ENCODE measurements around the gene OPTN. TPM values are rescaled to one million over a fixed set of nuclear protein-coding genes. Genes with fewer than 3 reads are reported as not detected.
A peak's percentile ranks its signal among the peaks of the same experiment; 100 is the strongest.

OPTN gene
- total and polyA plus RNA-seq, 4 donors = 23.0 to 45.6 (median 37.7) TPM

GRCh38 chr10:13184730-13185514, 85.0 kb downstream of the OPTN start:
- 75 to 86% methylated on average over 5 of the region's 5 CpGs for WGBS, 2 donors
- H3K27me3 ChIP-seq (ENCODE audit: control insufficient read depth in 3 of 3, insufficient read depth in 3 of 3, low read length in 2 of 3) = no peaks in the 10 kb centered on the region
- no peak overlapping the region for H3K9ac ChIP-seq (ENCODE audit: insufficient read depth in 1 of 2, low read length in 2 of 2)
- H3K9me3 ChIP-seq (ENCODE audit: control insufficient read depth in 4 of 4, insufficient read depth in 3 of 4, low read length in 3 of 4) = peaks cover 0 to 4% (median 0%) of the 10 kb centered on the region in 4 donors
- ATAC-seq (ENCODE audit: insufficient read depth, low FRiP score) (no peak), DNase-seq (peak in 1 of 3 donors; percentile 54)
- TF ChIP-seq CTCF (IDR thresholded peaks at IDR 0.05; ENCODE audit: control extremely low read depth, extremely low read depth) = no peak
- no peak overlapping the region for H3K27ac ChIP-seq (ENCODE audit: low read depth in 1 of 2, low read length in 1 of 2)
- peaks cover 0 to 6% (median 0%) of the 10 kb centered on the region in 4 donors for H3K36me3 ChIP-seq (ENCODE audit: control insufficient read depth in 4 of 4, insufficient read depth in 4 of 4, low read length in 4 of 4)
- no peak overlapping the region for H3K4me3 ChIP-seq
- peaks cover 0 to 12% (median 3%) of the 10 kb centered on the region in 5 donors for H3K4me1 ChIP-seq (ENCODE audit: control insufficient read depth in 5 of 5, insufficient read depth in 5 of 5, low read length in 5 of 5)

GRCh38 chr10:13187135-13187534, 87.2 kb downstream of the OPTN start:
- Histone ChIP-seq H3K27me3 (ENCODE audit: control insufficient read depth in 3 of 3, insufficient read depth in 3 of 3, low read length in 2 of 3) (no peaks in the 10 kb centered on the region), H3K9ac (ENCODE audit: insufficient read depth in 1 of 2, low read length in 2 of 2) (no peak overlapping the region), H3K9me3 (ENCODE audit: control insufficient read depth in 4 of 4, insufficient read depth in 3 of 4, low read length in 3 of 4) (peaks cover 0 to 4% (median 0%) of the 10 kb centered on the region in 4 donors), H3K4me1 (ENCODE audit: control insufficient read depth in 5 of 5, insufficient read depth in 5 of 5, low read length in 5 of 5) (peaks cover 0 to 28% (median 3%) of the 10 kb centered on the region in 5 donors), H3K36me3 (ENCODE audit: control insufficient read depth in 4 of 4, insufficient read depth in 4 of 4, low read length in 4 of 4) (peaks cover 0 to 6% (median 0%) of the 10 kb centered on the region in 4 donors), H3K4me3 (no peak overlapping the region), H3K27ac (ENCODE audit: low read depth in 1 of 2, low read length in 1 of 2) (no peak overlapping the region)
- ATAC-seq (ENCODE audit: insufficient read depth, low FRiP score) (no peak), DNase-seq (no peak)
- 98% methylated on average over 3 of the region's 3 CpGs for WGBS, 2 donors
- no peak for TF ChIP-seq CTCF (IDR thresholded peaks at IDR 0.05; ENCODE audit: control extremely low read depth, extremely low read depth)

Small RNAs within 50 kb of the gene (small RNA-seq; reads per million reads assigned to genes)
- gene SNRPGP5 (ENCODE audit: low replicate concordance) = not detected

Other genes with a start within 250 kb of the OPTN start
- 10 to 100 TPM; 10.2 to 11.7 TPM for gene CCDC3, start 98.5 kb upstream of the OPTN start, total RNA-seq
- gene CCDC3, start 98.5 kb upstream of the OPTN start, polyA plus RNA-seq = 10 to 100 TPM in 1 of 2 donors, 1 to 10 TPM in 1; 4.1 to 21.5 TPM
- gene MCM10, start 61.4 kb downstream of the OPTN start, total RNA-seq = 1 to 10 TPM; 1.5 to 1.8 TPM
- under 1 TPM; 0.54 to 0.59 TPM for gene MCM10, start 61.4 kb downstream of the OPTN start, polyA plus RNA-seq
- gene UCMA, start 134.2 kb downstream of the OPTN start, total RNA-seq = under 1 TPM in 1 of 2 donors, not detected in 1; 0.91 TPM
- gene UCMA, start 134.2 kb downstream of the OPTN start, polyA plus RNA-seq = not detected
- gene PHYH, start 199.9 kb downstream of the OPTN start, total RNA-seq = 10 to 100 TPM; 17.4 to 28.9 TPM
- gene PHYH, start 199.9 kb downstream of the OPTN start, polyA plus RNA-seq = 10 to 100 TPM; 14.8 to 28.1 TPM
- 10 to 100 TPM; 37.4 to 47.3 TPM for gene SEPHS1, start 248.1 kb downstream of the OPTN start, total RNA-seq
- gene SEPHS1, start 248.1 kb downstream of the OPTN start, polyA plus RNA-seq = 10 to 100 TPM; 19.5 to 33.4 TPM

Measured in lung (tissue), 13 donors.